K562 (cell line): Measurements from ENCODE around the gene TGFB1I1. TPM values are rescaled to one million over a fixed set of nuclear protein-coding genes. Genes with fewer than 3 reads are reported as not detected.

Source experiments
- ATAC-seq: fragments of 200-7000 bp; cut with Tn5 transposase; 3 replicates; pipeline ENCODE4 v1.9.1; 2020; ENCODE audit warnings: moderate library complexity
- BruUV-seq: library from RNA; stranded (reverse); fragments of 400-500 nt; replicated peaks from 2 replicates; lab custom pipeline; 2021; lab: Mats Ljungman, UMichigan
- CTCF ChIA-PET: fragments of 300-600 bp; formaldehyde crosslinking; extraction: SDS; loops from one replicate; lab custom pipeline; 2021; ENCODE audit warnings: low intra/inter-chr PET ratio; lab: Yijun Ruan, JAX
- POLR2A ChIA-PET: fragments of 300-600, 350-650 bp; sonication (Branson Sonifier 250); formaldehyde crosslinking; extraction: SDS; loops from one replicate; lab custom pipeline; 2021; ENCODE audit warnings: antibody characterized with exemption, inconsistent platforms; lab: Yijun Ruan, JAX
- DNase-seq, 4 experiments: peaks; one replicate each; pipeline versions ENCODE4 v3.0.0 to v3.0.0-alpha.2; 2011 to 2018; ENCODE audit warnings: low spot score in 3 of 4, mixed read lengths in 3 of 4; ENCODE audit errors: extremely low read depth in 1 of 4
- FAIRE-seq: peaks from 2 replicates; lab custom pipeline; 2011; peaks lifted over from hg19 to GRCh38; lab: Jason Lieb, UNC
- H2AFZ ChIP-seq: 2 replicates; pipeline ENCODE4 v1.6.0; 2011; ENCODE audit warnings: low read depth, low read length, control low read depth, inconsistent platforms
- H3K27ac ChIP-seq: fragments of 200-600 bp; 3 replicates; pipeline ENCODE4 v1.8.0; 2011; ENCODE audit warnings: low read depth, mild to moderate bottlenecking, control low read depth, inconsistent platforms, low read length, moderate library complexity, mixed read lengths; ENCODE audit errors: extremely low read depth
- H3K27me3 ChIP-seq, 2 experiments: fragments of 300-600 bp in 1 of 2; 2 replicates in 1 of 2; 3 replicates in 1 of 2; pipeline versions ENCODE4 v1.6.0 to v1.8.0; 2011; ENCODE audit warnings: inconsistent platforms in 2 of 2, low read length in 2 of 2, mild to moderate bottlenecking in 1 of 2, mixed read lengths in 1 of 2, moderate library complexity in 1 of 2; ENCODE audit not compliant: control insufficient read depth in 2 of 2, insufficient read depth in 2 of 2
- H3K36me3 ChIP-seq: fragments of 300-600 bp; 3 replicates; pipeline ENCODE4 v1.8.0; 2011; ENCODE audit warnings: mild to moderate bottlenecking, low read length, inconsistent platforms; ENCODE audit not compliant: control insufficient read depth, insufficient read depth
- H3K4me1 ChIP-seq, 2 experiments: fragments of 200-600 bp in 1 of 2; replicated peaks in 1 of 2; 2 replicates in 1 of 2; 3 replicates in 1 of 2; pipeline versions ENCODE4 v1.5.1 to v1.8.0; 2011; ENCODE audit warnings: inconsistent platforms in 2 of 2, low read length in 2 of 2, mild to moderate bottlenecking in 1 of 2, mixed read lengths in 1 of 2, moderate library complexity in 1 of 2; ENCODE audit not compliant: control insufficient read depth in 2 of 2, insufficient read depth in 2 of 2
- H3K4me2 ChIP-seq: 2 replicates; pipeline ENCODE4 v1.6.1; 2011; ENCODE audit warnings: low read length, control low read depth, inconsistent platforms, mixed read lengths; ENCODE audit not compliant: insufficient read depth
- H3K4me3 ChIP-seq: fragments of 200-600 bp; sonication (generic), shearing (Covaris generic); 2 replicates; pipeline ENCODE4 v1.5.1; 2016; ENCODE audit warnings: control low read depth, inconsistent platforms
- H3K79me2 ChIP-seq: fragments of 200-600 bp; 3 replicates; pipeline ENCODE4 v1.8.0; 2011; ENCODE audit warnings: low read length, inconsistent platforms; ENCODE audit not compliant: control insufficient read depth, insufficient read depth
- H3K9ac ChIP-seq, 2 experiments: 2 replicates each; pipeline versions ENCODE4 v1.6.0 to v1.6.1; 2011; ENCODE audit warnings: low read depth in 2 of 2, low read length in 2 of 2, control low read depth in 1 of 2, inconsistent platforms in 1 of 2, mild to moderate bottlenecking in 1 of 2, mixed read lengths in 1 of 2; ENCODE audit not compliant: insufficient read depth in 1 of 2
- H3K9me1 ChIP-seq: one replicate; pipeline ENCODE4 v1.6.0; 2011; ENCODE audit warnings: inconsistent platforms, mild to moderate bottlenecking, low read length, moderate library complexity; ENCODE audit not compliant: control insufficient read depth, insufficient read depth
- H3K9me3 ChIP-seq: replicated peaks from 2 replicates; pipeline ENCODE4 v1.5.1; 2011; ENCODE audit warnings: low read depth, low read length, inconsistent platforms; ENCODE audit not compliant: control insufficient read depth, insufficient read depth
- H4K20me1 ChIP-seq: replicated peaks from 2 replicates; pipeline ENCODE4 v1.6.1; 2011; ENCODE audit warnings: low read length, inconsistent platforms, mixed read lengths; ENCODE audit not compliant: control insufficient read depth, insufficient read depth
- FOXP4 ChIP-seq: sonication (generic); formaldehyde crosslinking; IDR thresholded peaks from 2 replicates; pipeline ENCODE4 v1.8.0; 2022; ENCODE audit warnings: mild to moderate bottlenecking, missing genetic modification reagents, borderline replicate concordance
- HDAC1 ChIP-seq, 2 experiments: fragments of 450-650 bp; IDR thresholded peaks; 2 replicates each; pipeline ENCODE4 v1.6.1; 2016 to 2017; ENCODE audit warnings: inconsistent platforms in 1 of 2, mild to moderate bottlenecking in 1 of 2, moderate library complexity in 1 of 2
- HIVEP1 ChIP-seq: fragments of 250-450 bp; sonication (Bioruptor Pico); IDR thresholded peaks from 2 replicates; pipeline ENCODE4 v1.4.0; 2020; ENCODE audit warnings: mild to moderate bottlenecking
- NRF1 ChIP-seq, 2 experiments: fragments of 450-650 bp; IDR thresholded peaks in 1 of 2; conservative IDR thresholded peaks in 1 of 2; 2 replicates each; pipeline ENCODE4 v1.6.1; 2014; ENCODE audit warnings: mild to moderate bottlenecking in 2 of 2
- PHTF2 ChIP-seq: fragments of 250-450 bp; sonication (Bioruptor Pico); IDR thresholded peaks from 2 replicates; pipeline ENCODE4 v1.5.0; 2021; ENCODE audit warnings: mild to moderate bottlenecking
- POLR2G ChIP-seq: fragments of 200-400 bp; formaldehyde crosslinking; IDR thresholded peaks from 2 replicates; pipeline ENCODE4 v1.6.1; 2017; ENCODE audit warnings: low read depth, mild to moderate bottlenecking, antibody characterized with exemption, low read length, moderate library complexity
- ZNF165 ChIP-seq: fragments of 250-450 bp; sonication (Bioruptor Pico); IDR thresholded peaks from 2 replicates; pipeline ENCODE4 v1.4.0; 2020; ENCODE audit warnings: borderline replicate concordance
- ZNF41 ChIP-seq: fragments of 250-450 bp; sonication (Bioruptor Pico); conservative IDR thresholded peaks from 2 replicates; pipeline ENCODE4 v1.4.0; 2020; ENCODE audit warnings: mild to moderate bottlenecking
- WGBS: fragments of 100-300 bp; shearing (Covaris generic); methylation state at CpG from one replicate; pipeline ENCODE4 v1.1.6; 2016; ENCODE audit warnings: low coverage, mixed read lengths; ENCODE audit not compliant: insufficient coverage; ENCODE audit errors: missing lambda C conversion rate; 5-methylcytosine and 5-hydroxymethylcytosine counted together
- in situ Hi-C: fragments of 300-500 bp; cut with MboI; formaldehyde crosslinking; loops from 4 replicates; pipeline ENCODE4 v1.15.0; 2018; ENCODE audit warnings: inconsistent platforms, mixed read lengths
- intact Hi-C: fragments of 100-400 bp; cut with micrococcal nuclease; formaldehyde crosslinking; loops from 2 replicates; pipeline ENCODE4 v1.14.2; 2022
- polyA plus RNA-seq, 8 experiments: library from polyadenylated mRNA; depleted of rRNA in 4 of 8; stranded (reverse) in 5 of 8; unstranded in 3 of 8; fragments of >200 nt; fragmentation: Nextera tagmentation in 2 of 8; fragmentation: Illumina TruSeq in 1 of 8; extraction: Ambion mirVana in 2 of 8; extraction: Trizol in 1 of 8; gene quantifications; 2 replicates each; pipeline versions ENCODE4 v1.2.1 to v1.2.3, GENCODE V29; 2011 to 2014; ENCODE audit warnings: inconsistent platforms in 1 of 8, missing spikeins in 1 of 8
- total RNA-seq, 7 experiments: library from RNA; depleted of rRNA in 6 of 7; stranded (reverse); fragments of >200 nt in 6 of 7; fragmentation: Illumina TruSeq in 2 of 7; extraction: Trizol in 2 of 7; gene quantifications; 2 replicates each; pipeline versions ENCODE4 v1.2.1 to v1.2.3, GENCODE V29; 2011 to 2021; ENCODE audit warnings: low replicate concordance in 1 of 7

The TGFB1I1 gene
- total and polyA plus RNA-seq, 9 of the 15 experiments (the other 6 are each of a cell fraction or from before 2014, with no cell fraction given): 0.04 to 0.91 (median 0.19) TPM

- Histone ChIP-seq H4K20me1 (no peaks in the 10 kb centered on the region), H3K9me3 (no peaks in the 10 kb centered on the region), H2AFZ (no peak overlapping the region), H3K36me3 (peaks cover 1% of the 10 kb centered on the region; the same call in 2 of the 3 replicates), H3K4me1 (peaks cover 14 to 24% of the 10 kb centered on the region in 2 experiments), H3K4me3 (no peak overlapping the region), H3K79me2 (no peaks in the 10 kb centered on the region), H3K27me3 (no peaks in the 10 kb centered on the region), H3K9ac (no peak overlapping the region), H3K4me2 (no peak overlapping the region), H3K9me1 (no peaks in the 10 kb centered on the region), H3K27ac (no peak overlapping the region)
- ATAC-seq (no peak), DNase-seq (no peak), FAIRE-seq (no peak)
- intact Hi-C loops (no loop called here), in situ Hi-C loops (no loop called here)
- TF ChIP-seq POLR2G: peak; percentile 39; the same call in 1 of the 2 replicates
- TF ChIP-seq PHTF2 (CRISPR knock-in tag): no peak
- TF ChIP-seq, all 486 proteins: peak for 1
- no TSS peak for BruUV-seq
- CTCF ChIA-PET: no interaction called here
- 85% methylated on average over 17 of the region's 17 CpGs for WGBS
- POLR2A ChIA-PET: interaction anchor here (0.7 to 4.3 kb wide), 5 partner anchors 8 to 70 kb away, joined by 3 to 20 read pairs (median 12); partner anchors contain the start of gene RUSF1
Observed at GRCh38 chr16:31485571-31485970, 13.6 kb downstream of the TGFB1I1 start.

GRCh38 chr16:31486045-31486444 lies 14.1 kb downstream of the TGFB1I1 start:
- H2AFZ ChIP-seq: no peak overlapping the region
- no peak overlapping the region for H3K27ac ChIP-seq
- no TSS peak for BruUV-seq
- no peak for DNase-seq
- peaks cover 6% of the 10 kb centered on the region; the same call in 2 of the 3 replicates for H3K36me3 ChIP-seq
- H3K9ac ChIP-seq: no peak overlapping the region
- no peak for FAIRE-seq
- ATAC-seq: no peak
- no peaks in the 10 kb centered on the region for H4K20me1 ChIP-seq
- no peaks in the 10 kb centered on the region for H3K27me3 ChIP-seq
- no peaks in the 10 kb centered on the region for H3K79me2 ChIP-seq
- intact Hi-C loops: no loop called here
- no peaks in the 10 kb centered on the region for H3K9me3 ChIP-seq
- H3K4me2 ChIP-seq: no peak overlapping the region
- ChIA-PET CTCF (no interaction called here), POLR2A (interaction anchor here (1.4 to 4.3 kb wide), 4 partner anchors 8 to 28 kb away, joined by 3 to 20 read pairs (median 14); partner anchors contain the start of gene RUSF1)
- in situ Hi-C loops: no loop called here
- H3K4me3 ChIP-seq: no peak overlapping the region
- H3K4me1 ChIP-seq: peaks cover 11 to 19% of the 10 kb centered on the region in 2 experiments
- H3K9me1 ChIP-seq: no peaks in the 10 kb centered on the region
- 78% methylated on average over 5 of the region's 5 CpGs for WGBS
- TF ChIP-seq NRF1 (conservative IDR thresholded peaks at IDR 0.05 in 1 of 2, IDR thresholded peaks at IDR 0.05 in 1 of 2) (no peak), HDAC1 (IDR thresholded peaks at IDR 0.05) (no peak), ZNF165 (no peak), FOXP4 (CRISPR knock-in tag) (no peak), ZNF41 (CRISPR knock-in tag) (no peak), HIVEP1 (CRISPR knock-in tag) (no peak)
